GM12801 (cell line): ENCODE data around the gene DPEP1.

Experiments
- TF ChIP-seq, protein P1 (sequence below): IDR thresholded peaks from one replicate; pipeline ENCODE4 v1.5.1; 2011; ENCODE audit warnings: control low read depth; ENCODE audit not compliant: insufficient read length; ENCODE audit errors: extremely low read depth

DPEP1 gene

DNA sequence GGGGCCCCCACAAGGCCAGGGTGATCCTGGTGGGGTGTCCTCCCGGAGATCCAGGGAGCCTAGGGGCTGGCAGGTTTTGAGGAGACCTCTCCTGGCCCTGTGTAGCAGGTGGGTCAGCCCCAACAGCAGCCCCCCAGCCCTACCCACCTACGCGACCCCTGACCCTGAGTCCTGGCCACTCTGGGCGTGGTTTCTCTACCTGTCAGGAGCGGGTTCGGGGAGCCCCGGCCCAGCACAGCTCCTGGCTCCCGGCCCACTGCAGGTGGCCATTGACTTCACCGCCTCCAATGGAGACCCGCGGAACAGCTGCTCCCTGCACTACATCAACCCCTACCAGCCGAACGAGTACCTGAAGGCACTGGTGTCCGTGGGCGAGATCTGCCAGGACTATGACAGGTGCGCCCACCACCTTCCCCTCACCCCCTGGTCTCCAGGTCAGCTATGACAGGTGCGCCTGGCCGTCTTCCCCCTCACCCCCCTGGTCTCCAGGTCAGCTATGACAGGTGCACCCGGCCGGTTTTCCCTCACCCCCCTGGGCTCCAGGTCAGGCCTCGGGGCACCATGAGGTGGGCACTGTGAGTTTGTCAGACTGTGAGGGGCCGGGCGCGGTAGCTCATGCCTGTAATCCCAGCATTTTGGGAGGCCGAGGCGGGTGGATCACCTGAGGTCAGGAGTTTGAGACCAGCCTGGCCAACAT is 24.9 kb upstream of the DPEP1 start:
- TF ChIP-seq, protein P1, sequence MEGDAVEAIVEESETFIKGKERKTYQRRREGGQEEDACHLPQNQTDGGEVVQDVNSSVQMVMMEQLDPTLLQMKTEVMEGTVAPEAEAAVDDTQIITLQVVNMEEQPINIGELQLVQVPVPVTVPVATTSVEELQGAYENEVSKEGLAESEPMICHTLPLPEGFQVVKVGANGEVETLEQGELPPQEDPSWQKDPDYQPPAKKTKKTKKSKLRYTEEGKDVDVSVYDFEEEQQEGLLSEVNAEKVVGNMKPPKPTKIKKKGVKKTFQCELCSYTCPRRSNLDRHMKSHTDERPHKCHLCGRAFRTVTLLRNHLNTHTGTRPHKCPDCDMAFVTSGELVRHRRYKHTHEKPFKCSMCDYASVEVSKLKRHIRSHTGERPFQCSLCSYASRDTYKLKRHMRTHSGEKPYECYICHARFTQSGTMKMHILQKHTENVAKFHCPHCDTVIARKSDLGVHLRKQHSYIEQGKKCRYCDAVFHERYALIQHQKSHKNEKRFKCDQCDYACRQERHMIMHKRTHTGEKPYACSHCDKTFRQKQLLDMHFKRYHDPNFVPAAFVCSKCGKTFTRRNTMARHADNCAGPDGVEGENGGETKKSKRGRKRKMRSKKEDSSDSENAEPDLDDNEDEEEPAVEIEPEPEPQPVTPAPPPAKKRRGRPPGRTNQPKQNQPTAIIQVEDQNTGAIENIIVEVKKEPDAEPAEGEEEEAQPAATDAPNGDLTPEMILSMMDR = no peak

GRCh38 chr16:89589241-89589926 is 24.1 kb upstream of the DPEP1 start:
- TF ChIP-seq, protein P1 = no peak

- TF ChIP-seq, protein P1 = no peak
Measured at GRCh38 chr16:89593841-89594240, 19.6 kb upstream of the DPEP1 start.

GRCh38 chr16:89595330-89596060 is 17.9 kb upstream of the DPEP1 start:
- TF ChIP-seq, protein P1 = no peak

GRCh38 chr16:89596061-89596689 is 17.3 kb upstream of the DPEP1 start:
- TF ChIP-seq, protein P1 = no peak

DNA sequence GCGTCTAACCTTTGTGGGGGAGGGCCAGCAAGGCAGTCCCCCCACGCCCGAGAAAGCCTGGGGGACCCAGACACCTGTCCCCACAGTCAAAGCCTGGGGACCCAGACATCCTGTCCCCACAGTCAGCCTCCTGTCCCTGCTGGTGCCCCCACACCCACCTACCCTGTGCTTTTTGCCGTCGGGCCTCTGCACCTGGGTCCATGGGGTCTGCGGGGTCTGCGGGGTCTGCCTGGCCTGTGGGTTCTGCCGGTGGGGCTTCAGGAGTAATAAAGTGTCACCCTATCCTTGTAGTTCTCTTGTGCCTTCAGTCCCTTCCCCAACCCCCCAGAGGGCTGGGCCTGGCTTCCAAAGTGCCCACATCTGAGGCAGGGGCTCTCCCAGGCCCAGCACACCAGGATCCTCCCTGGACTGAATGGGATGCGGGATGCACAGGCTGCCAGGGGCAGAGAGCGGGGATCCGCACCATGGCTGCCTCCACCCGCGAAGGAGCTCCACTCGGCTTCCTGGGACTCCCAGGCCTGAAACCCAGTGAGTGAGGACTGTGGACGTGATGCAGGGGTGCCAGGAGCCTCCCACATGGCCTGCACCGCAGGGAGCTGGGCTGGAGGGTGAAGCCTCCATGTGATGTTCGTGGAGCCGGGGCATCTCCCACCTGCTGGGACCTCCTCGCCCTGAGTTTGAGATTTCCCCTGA is 16.3 kb upstream of the DPEP1 start:
- TF ChIP-seq, protein P1 = no peak
